HEK293 (cell line): ENCODE measurements around the gene LRP2BP.
A peak's percentile ranks its signal among the peaks of the same experiment; 100 is the strongest.

Experiments
- EGR2 ChIP-seq: fragments of 450-650 bp; formaldehyde crosslinking; IDR thresholded peaks from 2 replicates; pipeline ENCODE4 v1.5.1; 2016; ENCODE audit warnings: low read depth, missing biosample characterization, missing genetic modification characterization
- PRDM6 ChIP-seq: fragments of 450-650 bp; formaldehyde crosslinking; IDR thresholded peaks from 2 replicates; pipeline ENCODE4 v1.5.1; 2017; ENCODE audit warnings: missing biosample characterization, missing genetic modification characterization
- SALL2 ChIP-seq: fragments of 450-650 bp; formaldehyde crosslinking; IDR thresholded peaks from 2 replicates; pipeline ENCODE4 v1.5.0; 2017; ENCODE audit warnings: missing biosample characterization, mild to moderate bottlenecking, missing genetic modification characterization, borderline replicate concordance
- SCRT1 ChIP-seq: fragments of 450-650 bp; formaldehyde crosslinking; IDR thresholded peaks from 2 replicates; pipeline ENCODE4 v1.5.1; 2016; ENCODE audit warnings: missing biosample characterization, missing genetic modification characterization, borderline replicate concordance
- SP2 ChIP-seq: fragments of 450-650 bp; formaldehyde crosslinking; IDR thresholded peaks from 2 replicates; pipeline ENCODE4 v1.5.1; 2016; ENCODE audit warnings: missing biosample characterization, missing genetic modification characterization
- SP3 ChIP-seq: fragments of 450-650 bp; formaldehyde crosslinking; IDR thresholded peaks from 2 replicates; pipeline ENCODE4 v1.5.1; 2016; ENCODE audit warnings: missing biosample characterization, missing genetic modification characterization
- SP7 ChIP-seq: fragments of 450-650 bp; formaldehyde crosslinking; IDR thresholded peaks from 2 replicates; pipeline ENCODE4 v1.5.1; 2016; ENCODE audit warnings: missing biosample characterization, missing genetic modification characterization
- YY1 ChIP-seq: fragments of 450-650 bp; formaldehyde crosslinking; IDR thresholded peaks from 2 replicates; pipeline ENCODE4 v1.5.1; 2018; ENCODE audit warnings: missing biosample characterization, missing genetic modification characterization
- ZBTB21 ChIP-seq: fragments of 450-650 bp; formaldehyde crosslinking; IDR thresholded peaks from 2 replicates; pipeline ENCODE4 v1.5.1; 2017; ENCODE audit warnings: missing biosample characterization, missing genetic modification characterization
- ZBTB8A ChIP-seq: fragments of 450-650 bp; formaldehyde crosslinking; IDR thresholded peaks from 2 replicates; pipeline ENCODE4 v1.5.1; 2016; ENCODE audit warnings: missing biosample characterization, missing genetic modification characterization
- ZFP37 ChIP-seq: fragments of 450-650 bp; formaldehyde crosslinking; IDR thresholded peaks from 2 replicates; pipeline ENCODE4 v1.5.1; 2016; ENCODE audit warnings: missing biosample characterization, missing genetic modification characterization
- ZIC2 ChIP-seq: fragments of 450-650 bp; formaldehyde crosslinking; IDR thresholded peaks from 2 replicates; pipeline ENCODE4 v1.5.1; 2016; ENCODE audit warnings: missing biosample characterization, missing genetic modification characterization
- ZNF19 ChIP-seq: fragments of 450-650 bp; formaldehyde crosslinking; IDR thresholded peaks from 2 replicates; pipeline ENCODE4; 2016; ENCODE audit warnings: missing biosample characterization, missing genetic modification characterization, low read depth
- ZNF394 ChIP-seq: fragments of 450-650 bp; formaldehyde crosslinking; IDR thresholded peaks from 2 replicates; pipeline ENCODE4 v1.5.1; 2016; ENCODE audit warnings: missing biosample characterization, missing genetic modification characterization, mild to moderate bottlenecking, moderate library complexity, borderline replicate concordance
- ZNF629 ChIP-seq: fragments of 450-650 bp; formaldehyde crosslinking; IDR thresholded peaks from 2 replicates; pipeline ENCODE4 v1.5.1; 2017; ENCODE audit warnings: missing biosample characterization, missing genetic modification characterization
- ZNF639 ChIP-seq: fragments of 450-650 bp; formaldehyde crosslinking; IDR thresholded peaks from 2 replicates; pipeline ENCODE4 v1.5.1; 2016; ENCODE audit warnings: missing biosample characterization, missing genetic modification characterization
- ZNF76 ChIP-seq: fragments of 450-650 bp; formaldehyde crosslinking; IDR thresholded peaks from 2 replicates; pipeline ENCODE4; 2016; ENCODE audit warnings: low read depth, missing biosample characterization, missing genetic modification characterization, borderline replicate concordance
- ZNF785 ChIP-seq: fragments of 450-650 bp; formaldehyde crosslinking; IDR thresholded peaks from 2 replicates; pipeline ENCODE4 v1.5.1; 2016; ENCODE audit warnings: missing biosample characterization, missing genetic modification characterization
- ZNF837 ChIP-seq: fragments of 450-650 bp; formaldehyde crosslinking; IDR thresholded peaks from 2 replicates; pipeline ENCODE4 v1.5.1; 2016; ENCODE audit warnings: missing biosample characterization, missing genetic modification characterization
- ZXDB ChIP-seq: fragments of 450-650 bp; formaldehyde crosslinking; IDR thresholded peaks from 2 replicates; pipeline ENCODE4 v1.5.1; 2016; ENCODE audit warnings: missing biosample characterization, missing genetic modification characterization
- TF ChIP-seq, protein P1 (sequence below): fragments of 450-650 bp; formaldehyde crosslinking; IDR thresholded peaks from 2 replicates; pipeline ENCODE4 v1.5.1; 2016; ENCODE audit warnings: missing biosample characterization, missing genetic modification characterization
- TF ChIP-seq, protein P2 (sequence below): fragments of 450-650 bp; formaldehyde crosslinking; conservative IDR thresholded peaks from 2 replicates; pipeline ENCODE4 v1.5.1; 2016; ENCODE audit warnings: low read depth, missing biosample characterization, missing genetic modification characterization
- TF ChIP-seq, protein P3 (sequence below): fragments of 450-650 bp; formaldehyde crosslinking; IDR thresholded peaks from 2 replicates; pipeline ENCODE4 v1.5.1; 2017; ENCODE audit warnings: missing biosample characterization, mild to moderate bottlenecking, missing genetic modification characterization, moderate library complexity
- TF ChIP-seq, protein P4 (sequence below): fragments of 450-650 bp; formaldehyde crosslinking; IDR thresholded peaks from 2 replicates; pipeline ENCODE4 v1.5.1; 2016; ENCODE audit warnings: missing biosample characterization, missing genetic modification characterization, low read depth
- TF ChIP-seq, protein P5 (sequence below): fragments of 450-650 bp; formaldehyde crosslinking; IDR thresholded peaks from 2 replicates; pipeline ENCODE4 v1.5.1; 2016; ENCODE audit warnings: missing biosample characterization, missing genetic modification characterization

The LRP2BP gene

DNA sequence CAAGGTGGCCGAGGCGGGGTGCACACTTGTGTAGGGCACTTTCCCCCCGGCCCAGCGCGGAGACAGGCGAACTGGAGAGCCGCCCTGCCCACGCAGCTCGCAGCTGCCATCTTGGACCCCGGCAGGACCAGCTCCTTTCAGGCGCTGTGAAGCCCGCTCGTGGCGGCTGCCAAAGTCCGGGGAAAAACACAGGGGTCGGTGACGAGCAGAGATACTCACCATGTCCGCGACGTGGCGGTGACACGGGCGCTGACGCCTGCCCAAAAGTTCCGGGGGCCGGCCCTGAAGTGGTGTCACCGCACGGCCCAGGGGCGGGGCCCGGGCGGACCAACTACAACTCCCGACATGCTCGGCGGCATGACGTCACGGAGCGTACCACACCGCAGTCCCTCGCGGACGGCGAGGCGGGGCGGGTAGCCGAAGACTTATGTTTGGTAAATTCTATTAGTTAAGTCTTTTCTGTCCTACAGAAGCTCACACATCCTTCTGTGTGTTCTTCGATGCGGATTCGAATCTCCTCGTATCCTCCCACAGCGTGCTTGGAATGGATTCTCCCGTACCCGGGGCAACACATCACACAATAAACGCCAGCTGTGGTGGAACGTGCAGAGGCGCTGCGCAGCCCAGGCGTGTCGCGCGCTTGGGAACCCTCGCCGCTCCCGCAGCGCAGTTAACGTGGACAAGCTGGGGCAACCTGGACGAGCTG is 30.1 kb upstream of the LRP2BP start, which contains the start of gene UFSP2 (continued):
- TF ChIP-seq, protein P1, sequence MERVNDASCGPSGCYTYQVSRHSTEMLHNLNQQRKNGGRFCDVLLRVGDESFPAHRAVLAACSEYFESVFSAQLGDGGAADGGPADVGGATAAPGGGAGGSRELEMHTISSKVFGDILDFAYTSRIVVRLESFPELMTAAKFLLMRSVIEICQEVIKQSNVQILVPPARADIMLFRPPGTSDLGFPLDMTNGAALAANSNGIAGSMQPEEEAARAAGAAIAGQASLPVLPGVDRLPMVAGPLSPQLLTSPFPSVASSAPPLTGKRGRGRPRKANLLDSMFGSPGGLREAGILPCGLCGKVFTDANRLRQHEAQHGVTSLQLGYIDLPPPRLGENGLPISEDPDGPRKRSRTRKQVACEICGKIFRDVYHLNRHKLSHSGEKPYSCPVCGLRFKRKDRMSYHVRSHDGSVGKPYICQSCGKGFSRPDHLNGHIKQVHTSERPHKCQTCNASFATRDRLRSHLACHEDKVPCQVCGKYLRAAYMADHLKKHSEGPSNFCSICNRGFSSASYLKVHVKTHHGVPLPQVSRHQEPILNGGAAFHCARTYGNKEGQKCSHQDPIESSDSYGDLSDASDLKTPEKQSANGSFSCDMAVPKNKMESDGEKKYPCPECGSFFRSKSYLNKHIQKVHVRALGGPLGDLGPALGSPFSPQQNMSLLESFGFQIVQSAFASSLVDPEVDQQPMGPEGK (tag by site-specific recombination), result peak; percentile 69
- TF ChIP-seq ZNF394 (tag by site-specific recombination) (peak; percentile 55), SP3 (peak; percentile 92), ZNF837 (tag by site-specific recombination) (no peak), ZFP37 (tag by site-specific recombination) (peak; percentile 54; the same call in 1 of the 2 replicates), SALL2 (tag by site-specific recombination) (no peak), PRDM6 (tag by site-specific recombination) (no peak), ZNF785 (peak; percentile 33; the same call in 1 of the 2 replicates), ZXDB (peak; percentile 83), ZIC2 (tag by site-specific recombination) (peak; percentile 63), SP2 (tag by site-specific recombination) (peak; percentile 49), ZNF639 (peak; percentile 59; the same call in 1 of the 2 replicates), ZNF19 (tag by site-specific recombination) (no peak), ZNF629 (peak; percentile 97), ZBTB21 (peak; percentile 94), SCRT1 (no peak), ZNF76 (tag by site-specific recombination) (peak; percentile 96), SP7 (peak; percentile 71), YY1 (peak; percentile 80), EGR2 (tag by site-specific recombination) (peak; percentile 49; the same call in 1 of the 2 replicates), ZBTB8A (tag by site-specific recombination) (peak; percentile 46; the same call in 1 of the 2 replicates)
- TF ChIP-seq, protein P2, sequence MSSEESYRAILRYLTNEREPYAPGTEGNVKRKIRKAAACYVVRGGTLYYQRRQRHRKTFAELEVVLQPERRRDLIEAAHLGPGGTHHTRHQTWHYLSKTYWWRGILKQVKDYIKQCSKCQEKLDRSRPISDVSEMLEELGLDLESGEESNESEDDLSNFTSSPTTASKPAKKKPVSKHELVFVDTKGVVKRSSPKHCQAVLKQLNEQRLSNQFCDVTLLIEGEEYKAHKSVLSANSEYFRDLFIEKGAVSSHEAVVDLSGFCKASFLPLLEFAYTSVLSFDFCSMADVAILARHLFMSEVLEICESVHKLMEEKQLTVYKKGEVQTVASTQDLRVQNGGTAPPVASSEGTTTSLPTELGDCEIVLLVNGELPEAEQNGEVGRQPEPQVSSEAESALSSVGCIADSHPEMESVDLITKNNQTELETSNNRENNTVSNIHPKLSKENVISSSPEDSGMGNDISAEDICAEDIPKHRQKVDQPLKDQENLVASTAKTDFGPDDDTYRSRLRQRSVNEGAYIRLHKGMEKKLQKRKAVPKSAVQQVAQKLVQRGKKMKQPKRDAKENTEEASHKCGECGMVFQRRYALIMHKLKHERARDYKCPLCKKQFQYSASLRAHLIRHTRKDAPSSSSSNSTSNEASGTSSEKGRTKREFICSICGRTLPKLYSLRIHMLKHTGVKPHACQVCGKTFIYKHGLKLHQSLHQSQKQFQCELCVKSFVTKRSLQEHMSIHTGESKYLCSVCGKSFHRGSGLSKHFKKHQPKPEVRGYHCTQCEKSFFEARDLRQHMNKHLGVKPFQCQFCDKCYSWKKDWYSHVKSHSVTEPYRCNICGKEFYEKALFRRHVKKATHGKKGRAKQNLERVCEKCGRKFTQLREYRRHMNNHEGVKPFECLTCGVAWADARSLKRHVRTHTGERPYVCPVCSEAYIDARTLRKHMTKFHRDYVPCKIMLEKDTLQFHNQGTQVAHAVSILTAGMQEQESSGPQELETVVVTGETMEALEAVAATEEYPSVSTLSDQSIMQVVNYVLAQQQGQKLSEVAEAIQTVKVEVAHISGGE (tag by site-specific recombination), result peak; percentile 65
- TF ChIP-seq, protein P3, sequence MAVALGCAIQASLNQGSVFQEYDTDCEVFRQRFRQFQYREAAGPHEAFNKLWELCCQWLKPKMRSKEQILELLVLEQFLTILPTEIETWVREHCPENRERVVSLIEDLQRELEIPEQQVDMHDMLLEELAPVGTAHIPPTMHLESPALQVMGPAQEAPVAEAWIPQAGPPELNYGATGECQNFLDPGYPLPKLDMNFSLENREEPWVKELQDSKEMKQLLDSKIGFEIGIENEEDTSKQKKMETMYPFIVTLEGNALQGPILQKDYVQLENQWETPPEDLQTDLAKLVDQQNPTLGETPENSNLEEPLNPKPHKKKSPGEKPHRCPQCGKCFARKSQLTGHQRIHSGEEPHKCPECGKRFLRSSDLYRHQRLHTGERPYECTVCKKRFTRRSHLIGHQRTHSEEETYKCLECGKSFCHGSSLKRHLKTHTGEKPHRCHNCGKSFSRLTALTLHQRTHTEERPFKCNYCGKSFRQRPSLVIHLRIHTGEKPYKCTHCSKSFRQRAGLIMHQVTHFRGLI, result no peak
- TF ChIP-seq, protein P4, sequence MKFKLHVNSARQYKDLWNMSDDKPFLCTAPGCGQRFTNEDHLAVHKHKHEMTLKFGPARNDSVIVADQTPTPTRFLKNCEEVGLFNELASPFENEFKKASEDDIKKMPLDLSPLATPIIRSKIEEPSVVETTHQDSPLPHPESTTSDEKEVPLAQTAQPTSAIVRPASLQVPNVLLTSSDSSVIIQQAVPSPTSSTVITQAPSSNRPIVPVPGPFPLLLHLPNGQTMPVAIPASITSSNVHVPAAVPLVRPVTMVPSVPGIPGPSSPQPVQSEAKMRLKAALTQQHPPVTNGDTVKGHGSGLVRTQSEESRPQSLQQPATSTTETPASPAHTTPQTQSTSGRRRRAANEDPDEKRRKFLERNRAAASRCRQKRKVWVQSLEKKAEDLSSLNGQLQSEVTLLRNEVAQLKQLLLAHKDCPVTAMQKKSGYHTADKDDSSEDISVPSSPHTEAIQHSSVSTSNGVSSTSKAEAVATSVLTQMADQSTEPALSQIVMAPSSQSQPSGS (tag by site-specific recombination), result peak; percentile 98
- TF ChIP-seq, protein P5, sequence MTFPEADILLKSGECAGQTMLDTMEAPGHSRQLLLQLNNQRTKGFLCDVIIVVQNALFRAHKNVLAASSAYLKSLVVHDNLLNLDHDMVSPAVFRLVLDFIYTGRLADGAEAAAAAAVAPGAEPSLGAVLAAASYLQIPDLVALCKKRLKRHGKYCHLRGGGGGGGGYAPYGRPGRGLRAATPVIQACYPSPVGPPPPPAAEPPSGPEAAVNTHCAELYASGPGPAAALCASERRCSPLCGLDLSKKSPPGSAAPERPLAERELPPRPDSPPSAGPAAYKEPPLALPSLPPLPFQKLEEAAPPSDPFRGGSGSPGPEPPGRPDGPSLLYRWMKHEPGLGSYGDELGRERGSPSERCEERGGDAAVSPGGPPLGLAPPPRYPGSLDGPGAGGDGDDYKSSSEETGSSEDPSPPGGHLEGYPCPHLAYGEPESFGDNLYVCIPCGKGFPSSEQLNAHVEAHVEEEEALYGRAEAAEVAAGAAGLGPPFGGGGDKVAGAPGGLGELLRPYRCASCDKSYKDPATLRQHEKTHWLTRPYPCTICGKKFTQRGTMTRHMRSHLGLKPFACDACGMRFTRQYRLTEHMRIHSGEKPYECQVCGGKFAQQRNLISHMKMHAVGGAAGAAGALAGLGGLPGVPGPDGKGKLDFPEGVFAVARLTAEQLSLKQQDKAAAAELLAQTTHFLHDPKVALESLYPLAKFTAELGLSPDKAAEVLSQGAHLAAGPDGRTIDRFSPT (tag by site-specific recombination), result 0 out of 2 replicates have a peak, but pooled peaks have one; percentile 39
